Suppressor macrophage treated with lipopolysaccharide for 4 hours (primary cell): ENCODE measurements around the gene SORBS2.
"Not testable (repeated sequence)": the region's sequence is repeated elsewhere in the genome, so short reads cannot be mapped to it uniquely, and the experiment has no call there.

ENCODE experiments used
- DNase-seq: peaks from one replicate; pipeline ENCODE4 v3.0.0-alpha.2; 2020

The SORBS2 gene

GRCh38 chr4:185578284-185578683, 233.7 kb downstream of the SORBS2 start:
- DNase-seq, result no peak

- no peak for DNase-seq
These were observed 234.7 kb downstream of the SORBS2 start for GRCh38 chr4:185576962-185577950.

- no peak for DNase-seq
These were observed 235.6 kb downstream of the SORBS2 start for GRCh38 chr4:185576314-185576961.

- DNase-seq, result no peak
These were observed 238.3 kb downstream of the SORBS2 start for GRCh38 chr4:185573651-185574199.

GRCh38 chr4:185570727-185571126, 241.3 kb downstream of the SORBS2 start:
- DNase-seq, result no peak

- no peak for DNase-seq
These were observed 244.3 kb downstream of the SORBS2 start for GRCh38 chr4:185567381-185568376.

- no peak for DNase-seq
These were observed 245.0 kb downstream of the SORBS2 start for GRCh38 chr4:185566972-185567371.

GRCh38 chr4:185566425-185566824, 245.6 kb downstream of the SORBS2 start:
- no peak for DNase-seq

- no peak for DNase-seq
These were observed 246.3 kb downstream of the SORBS2 start for GRCh38 chr4:185565696-185566095.

GRCh38 chr4:185564349-185564748, 247.6 kb downstream of the SORBS2 start:
- no peak for DNase-seq

GRCh38 chr4:185562531-185562930, 249.5 kb downstream of the SORBS2 start:
- no peak for DNase-seq

- no peak for DNase-seq
These were observed 251.7 kb downstream of the SORBS2 start for GRCh38 chr4:185560316-185560715.

GRCh38 chr4:185559915-185560281, 252.1 kb downstream of the SORBS2 start:
- DNase-seq, result no peak

GRCh38 chr4:185559251-185559914, 252.6 kb downstream of the SORBS2 start:
- DNase-seq, result not testable (repeated sequence)

GRCh38 chr4:185554365-185555126, 257.4 kb downstream of the SORBS2 start:
- no peak for DNase-seq

- DNase-seq, result no peak
These were observed 259.7 kb downstream of the SORBS2 start for GRCh38 chr4:185552254-185552653.

- no peak for DNase-seq
These were observed 261.1 kb downstream of the SORBS2 start for GRCh38 chr4:185550933-185551332.

GRCh38 chr4:185549095-185549639, 262.8 kb downstream of the SORBS2 start:
- no peak for DNase-seq

- no peak for DNase-seq
These were observed 263.4 kb downstream of the SORBS2 start for GRCh38 chr4:185548587-185548986.

- DNase-seq, result no peak
These were observed 265.7 kb downstream of the SORBS2 start for GRCh38 chr4:185546335-185546734.
